K562 (cell line): ENCODE measurements around the gene SAMD4A. TPM values are rescaled to one million over a fixed set of nuclear protein-coding genes. Genes with fewer than 3 reads are reported as not detected.

ENCODE experiments used
- CHCHD3 ChIP-seq: fragments of 250-450 bp; sonication (Bioruptor Pico); IDR thresholded peaks from 2 replicates; pipeline ENCODE4 v2.1.2; 2022; ENCODE audit warnings: mild to moderate bottlenecking
- MAZ ChIP-seq, 2 experiments: fragments of 450-650 bp in 1 of 2; sonication (generic) in 1 of 2; formaldehyde crosslinking; IDR thresholded peaks in 1 of 2; conservative IDR thresholded peaks in 1 of 2; 2 replicates each; pipeline versions ENCODE4 v1.4.0 to v1.5.0; 2020; ENCODE audit warnings: mild to moderate bottlenecking in 1 of 2, missing genetic modification reagents in 1 of 2
- NCOA2 ChIP-seq, 2 experiments: fragments of 450-650 bp; IDR thresholded peaks; 2 replicates each; pipeline ENCODE4 v1.6.1; 2018; ENCODE audit warnings: mild to moderate bottlenecking in 2 of 2, moderate library complexity in 1 of 2; ENCODE audit not compliant: partially characterized antibody in 2 of 2
- POLR2H ChIP-seq: IDR thresholded peaks from 2 replicates; pipeline ENCODE4 v1.6.1; 2016; ENCODE audit warnings: missing genetic modification characterization, low read depth, mild to moderate bottlenecking, control low read depth, missing compliant biosample characterization, moderate library complexity
- PRPF4 ChIP-seq: fragments of 200-400 bp; formaldehyde crosslinking; IDR thresholded peaks from one replicate; pipeline ENCODE4 v1.6.1; 2017; ENCODE audit warnings: low read length, low read depth, mild to moderate bottlenecking; ENCODE audit not compliant: insufficient read depth, poor library complexity, severe bottlenecking
- PURB ChIP-seq: sonication (generic); formaldehyde crosslinking; IDR thresholded peaks from 2 replicates; pipeline ENCODE4 v1.9.0; 2021; ENCODE audit warnings: low read depth, mild to moderate bottlenecking, missing genetic modification reagents
- TBL1XR1 ChIP-seq, 2 experiments: IDR thresholded peaks; 2 replicates each; pipeline ENCODE4 v1.6.1; 2012; ENCODE audit warnings: improper control_type of control experiment in 2 of 2, low read length in 2 of 2, mild to moderate bottlenecking in 1 of 2
- ZNF175 ChIP-seq: fragments of 200-800 bp; sonication (Bioruptor generic); IDR thresholded peaks from 2 replicates; pipeline ENCODE4 v1.6.1; 2016; ENCODE audit warnings: low read depth, mild to moderate bottlenecking, missing genetic modification characterization, missing compliant biosample characterization
- ZNF274 ChIP-seq: IDR thresholded peaks from 2 replicates; pipeline ENCODE4 v1.6.1; 2011; ENCODE audit warnings: low read depth, mild to moderate bottlenecking, low read length, moderate library complexity, borderline replicate concordance
- ZNF707 ChIP-seq: fragments of 250-450 bp; sonication (Bioruptor Pico); conservative IDR thresholded peaks from 2 replicates; pipeline ENCODE4 v1.8.0; 2022; ENCODE audit warnings: inconsistent platforms, mild to moderate bottlenecking, moderate library complexity
- polyA plus RNA-seq, 8 experiments: library from polyadenylated mRNA; depleted of rRNA in 4 of 8; stranded (reverse) in 5 of 8; unstranded in 3 of 8; fragments of >200 nt; fragmentation: Nextera tagmentation in 2 of 8; fragmentation: Illumina TruSeq in 1 of 8; extraction: Ambion mirVana in 2 of 8; extraction: Trizol in 1 of 8; gene quantifications; 2 replicates each; pipeline versions ENCODE4 v1.2.1 to v1.2.3, GENCODE V29; 2011 to 2014; ENCODE audit warnings: inconsistent platforms in 1 of 8, missing spikeins in 1 of 8
- total RNA-seq, 7 experiments: library from RNA; depleted of rRNA in 6 of 7; stranded (reverse); fragments of >200 nt in 6 of 7; fragmentation: Illumina TruSeq in 2 of 7; extraction: Trizol in 2 of 7; gene quantifications; 2 replicates each; pipeline versions ENCODE4 v1.2.1 to v1.2.3, GENCODE V29; 2011 to 2021; ENCODE audit warnings: low replicate concordance in 1 of 7
- TF ChIP-seq, protein P1 (sequence below): fragments of 450-650 bp; IDR thresholded peaks from 2 replicates; pipeline ENCODE4 v1.6.1; 2017; ENCODE audit warnings: antibody characterized with exemption, mild to moderate bottlenecking
- TF ChIP-seq, protein P2 (sequence below): fragments of 150-350 bp; conservative IDR thresholded peaks from 2 replicates; pipeline ENCODE4 v1.6.1; 2014; ENCODE audit warnings: low read length
- TF ChIP-seq, protein P3 (sequence below), 3 experiments: fragments of 200-800 bp in 1 of 3; fragments of 250-450 bp in 1 of 3; fragments of 450-650 bp in 1 of 3; sonication (Bioruptor Pico) in 1 of 3; sonication (Bioruptor generic) in 1 of 3; formaldehyde crosslinking in 1 of 3; IDR thresholded peaks; 2 replicates each; pipeline versions ENCODE4 v1.6.1 to v1.8.0; 2016 to 2022; ENCODE audit warnings: mild to moderate bottlenecking in 2 of 3, missing genetic modification characterization in 2 of 3, missing compliant biosample characterization in 1 of 3, moderate library complexity in 1 of 3

SAMD4A gene
- total and polyA plus RNA-seq, 9 of the 15 experiments (the other 6 are each of a cell fraction or from before 2014, with no cell fraction given): 0.66 to 6.8 (median 3.3) TPM

DNA sequence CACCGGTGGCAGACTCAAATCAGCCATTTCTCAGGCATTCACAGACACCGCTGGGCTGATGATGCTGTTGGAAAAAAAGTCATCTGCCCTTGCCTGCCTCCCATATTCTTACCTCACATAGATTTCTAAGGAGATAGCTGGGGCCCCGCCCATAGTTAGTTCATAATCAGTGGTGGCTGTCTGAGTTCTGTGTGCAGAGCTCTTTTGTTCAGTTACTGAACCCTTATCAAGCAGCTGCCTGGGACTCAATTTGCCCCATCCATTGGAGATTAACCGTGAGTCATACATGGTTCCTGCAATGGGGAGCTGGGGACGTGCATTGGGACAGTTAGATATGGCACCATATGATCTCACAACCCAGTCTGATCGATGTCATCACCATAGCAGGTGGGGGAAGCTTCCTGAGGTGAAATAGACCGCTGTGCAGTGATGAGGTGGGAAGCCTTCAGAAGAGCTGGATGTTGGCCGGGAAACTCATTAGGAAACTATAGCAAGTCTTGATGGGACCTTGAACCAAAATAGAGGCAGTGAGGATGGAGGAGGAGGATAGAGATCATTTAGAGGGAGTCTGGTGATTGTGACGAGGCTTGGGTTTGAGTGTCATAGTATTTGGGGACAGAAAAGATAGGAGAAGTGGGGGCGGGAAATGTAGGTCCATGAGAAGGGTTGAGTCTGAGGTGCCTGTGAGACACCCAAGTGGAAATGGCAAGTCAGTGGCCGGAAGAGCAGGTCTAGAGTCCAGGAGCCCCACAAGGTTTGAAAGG lies 187.9 kb downstream of the SAMD4A start (continued):
- TF ChIP-seq, protein P1, sequence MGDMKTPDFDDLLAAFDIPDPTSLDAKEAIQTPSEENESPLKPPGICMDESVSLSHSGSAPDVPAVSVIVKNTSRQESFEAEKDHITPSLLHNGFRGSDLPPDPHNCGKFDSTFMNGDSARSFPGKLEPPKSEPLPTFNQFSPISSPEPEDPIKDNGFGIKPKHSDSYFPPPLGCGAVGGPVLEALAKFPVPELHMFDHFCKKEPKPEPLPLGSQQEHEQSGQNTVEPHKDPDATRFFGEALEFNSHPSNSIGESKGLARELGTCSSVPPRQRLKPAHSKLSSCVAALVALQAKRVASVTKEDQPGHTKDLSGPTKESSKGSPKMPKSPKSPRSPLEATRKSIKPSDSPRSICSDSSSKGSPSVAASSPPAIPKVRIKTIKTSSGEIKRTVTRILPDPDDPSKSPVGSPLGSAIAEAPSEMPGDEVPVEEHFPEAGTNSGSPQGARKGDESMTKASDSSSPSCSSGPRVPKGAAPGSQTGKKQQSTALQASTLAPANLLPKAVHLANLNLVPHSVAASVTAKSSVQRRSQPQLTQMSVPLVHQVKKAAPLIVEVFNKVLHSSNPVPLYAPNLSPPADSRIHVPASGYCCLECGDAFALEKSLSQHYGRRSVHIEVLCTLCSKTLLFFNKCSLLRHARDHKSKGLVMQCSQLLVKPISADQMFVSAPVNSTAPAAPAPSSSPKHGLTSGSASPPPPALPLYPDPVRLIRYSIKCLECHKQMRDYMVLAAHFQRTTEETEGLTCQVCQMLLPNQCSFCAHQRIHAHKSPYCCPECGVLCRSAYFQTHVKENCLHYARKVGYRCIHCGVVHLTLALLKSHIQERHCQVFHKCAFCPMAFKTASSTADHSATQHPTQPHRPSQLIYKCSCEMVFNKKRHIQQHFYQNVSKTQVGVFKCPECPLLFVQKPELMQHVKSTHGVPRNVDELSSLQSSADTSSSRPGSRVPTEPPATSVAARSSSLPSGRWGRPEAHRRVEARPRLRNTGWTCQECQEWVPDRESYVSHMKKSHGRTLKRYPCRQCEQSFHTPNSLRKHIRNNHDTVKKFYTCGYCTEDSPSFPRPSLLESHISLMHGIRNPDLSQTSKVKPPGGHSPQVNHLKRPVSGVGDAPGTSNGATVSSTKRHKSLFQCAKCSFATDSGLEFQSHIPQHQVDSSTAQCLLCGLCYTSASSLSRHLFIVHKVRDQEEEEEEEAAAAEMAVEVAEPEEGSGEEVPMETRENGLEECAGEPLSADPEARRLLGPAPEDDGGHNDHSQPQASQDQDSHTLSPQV: peak; percentile 44; the same call in 1 of the 2 replicates
- TF ChIP-seq, protein P2, sequence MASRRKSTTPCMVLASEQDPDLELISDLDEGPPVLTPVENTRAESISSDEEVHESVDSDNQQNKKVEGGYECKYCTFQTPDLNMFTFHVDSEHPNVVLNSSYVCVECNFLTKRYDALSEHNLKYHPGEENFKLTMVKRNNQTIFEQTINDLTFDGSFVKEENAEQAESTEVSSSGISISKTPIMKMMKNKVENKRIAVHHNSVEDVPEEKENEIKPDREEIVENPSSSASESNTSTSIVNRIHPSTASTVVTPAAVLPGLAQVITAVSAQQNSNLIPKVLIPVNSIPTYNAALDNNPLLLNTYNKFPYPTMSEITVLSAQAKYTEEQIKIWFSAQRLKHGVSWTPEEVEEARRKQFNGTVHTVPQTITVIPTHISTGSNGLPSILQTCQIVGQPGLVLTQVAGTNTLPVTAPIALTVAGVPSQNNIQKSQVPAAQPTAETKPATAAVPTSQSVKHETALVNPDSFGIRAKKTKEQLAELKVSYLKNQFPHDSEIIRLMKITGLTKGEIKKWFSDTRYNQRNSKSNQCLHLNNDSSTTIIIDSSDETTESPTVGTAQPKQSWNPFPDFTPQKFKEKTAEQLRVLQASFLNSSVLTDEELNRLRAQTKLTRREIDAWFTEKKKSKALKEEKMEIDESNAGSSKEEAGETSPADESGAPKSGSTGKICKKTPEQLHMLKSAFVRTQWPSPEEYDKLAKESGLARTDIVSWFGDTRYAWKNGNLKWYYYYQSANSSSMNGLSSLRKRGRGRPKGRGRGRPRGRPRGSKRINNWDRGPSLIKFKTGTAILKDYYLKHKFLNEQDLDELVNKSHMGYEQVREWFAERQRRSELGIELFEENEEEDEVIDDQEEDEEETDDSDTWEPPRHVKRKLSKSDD: no peak
- TF ChIP-seq ZNF274 (no peak), PURB (CRISPR knock-in tag) (no peak), ZNF175 (peak; percentile 57; the same call in 1 of the 2 replicates), POLR2H (peak; percentile 31; the same call in 1 of the 2 replicates), TBL1XR1 (IDR thresholded peaks at IDR 0.05; ENCODE audit: low read length in 2 of 2) (peak in 1 of 2 experiments; percentile 88; a peak in 2 of 4 replicates), PRPF4 (no peak), ZNF707 (CRISPR knock-in tag) (no peak), CHCHD3 (CRISPR knock-in tag) (no peak), MAZ (CRISPR knock-in tag; conservative IDR thresholded peaks at IDR 0.05 in 1 of 2, IDR thresholded peaks at IDR 0.05 in 1 of 2) (peak in 1 of 2 experiments; percentile 38; a peak in 2 of 4 replicates), NCOA2 (IDR thresholded peaks at IDR 0.05; ENCODE audit: partially characterized antibody in 2 of 2) (peak; percentile 85 to 86)
- TF ChIP-seq, protein P3, sequence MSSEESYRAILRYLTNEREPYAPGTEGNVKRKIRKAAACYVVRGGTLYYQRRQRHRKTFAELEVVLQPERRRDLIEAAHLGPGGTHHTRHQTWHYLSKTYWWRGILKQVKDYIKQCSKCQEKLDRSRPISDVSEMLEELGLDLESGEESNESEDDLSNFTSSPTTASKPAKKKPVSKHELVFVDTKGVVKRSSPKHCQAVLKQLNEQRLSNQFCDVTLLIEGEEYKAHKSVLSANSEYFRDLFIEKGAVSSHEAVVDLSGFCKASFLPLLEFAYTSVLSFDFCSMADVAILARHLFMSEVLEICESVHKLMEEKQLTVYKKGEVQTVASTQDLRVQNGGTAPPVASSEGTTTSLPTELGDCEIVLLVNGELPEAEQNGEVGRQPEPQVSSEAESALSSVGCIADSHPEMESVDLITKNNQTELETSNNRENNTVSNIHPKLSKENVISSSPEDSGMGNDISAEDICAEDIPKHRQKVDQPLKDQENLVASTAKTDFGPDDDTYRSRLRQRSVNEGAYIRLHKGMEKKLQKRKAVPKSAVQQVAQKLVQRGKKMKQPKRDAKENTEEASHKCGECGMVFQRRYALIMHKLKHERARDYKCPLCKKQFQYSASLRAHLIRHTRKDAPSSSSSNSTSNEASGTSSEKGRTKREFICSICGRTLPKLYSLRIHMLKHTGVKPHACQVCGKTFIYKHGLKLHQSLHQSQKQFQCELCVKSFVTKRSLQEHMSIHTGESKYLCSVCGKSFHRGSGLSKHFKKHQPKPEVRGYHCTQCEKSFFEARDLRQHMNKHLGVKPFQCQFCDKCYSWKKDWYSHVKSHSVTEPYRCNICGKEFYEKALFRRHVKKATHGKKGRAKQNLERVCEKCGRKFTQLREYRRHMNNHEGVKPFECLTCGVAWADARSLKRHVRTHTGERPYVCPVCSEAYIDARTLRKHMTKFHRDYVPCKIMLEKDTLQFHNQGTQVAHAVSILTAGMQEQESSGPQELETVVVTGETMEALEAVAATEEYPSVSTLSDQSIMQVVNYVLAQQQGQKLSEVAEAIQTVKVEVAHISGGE (CRISPR knock-in tag; IDR thresholded peaks at IDR 0.05): no peak; a peak in 1 of 6 replicates
